GM19438 (cell line): ENCODE measurements around the gene OR4D1.

Experiments
- ATAC-seq: cut with Tn5 transposase; IDR thresholded peaks from one replicate; pipeline ENCODE4 v1.9.1; 2021; ENCODE audit warnings: low read depth; ENCODE audit not compliant: unreplicated experiment

The OR4D1 gene

GRCh38 chr17:58191241-58191896 is 43.2 kb downstream of the OR4D1 start:
- ATAC-seq, result no peak

DNA sequence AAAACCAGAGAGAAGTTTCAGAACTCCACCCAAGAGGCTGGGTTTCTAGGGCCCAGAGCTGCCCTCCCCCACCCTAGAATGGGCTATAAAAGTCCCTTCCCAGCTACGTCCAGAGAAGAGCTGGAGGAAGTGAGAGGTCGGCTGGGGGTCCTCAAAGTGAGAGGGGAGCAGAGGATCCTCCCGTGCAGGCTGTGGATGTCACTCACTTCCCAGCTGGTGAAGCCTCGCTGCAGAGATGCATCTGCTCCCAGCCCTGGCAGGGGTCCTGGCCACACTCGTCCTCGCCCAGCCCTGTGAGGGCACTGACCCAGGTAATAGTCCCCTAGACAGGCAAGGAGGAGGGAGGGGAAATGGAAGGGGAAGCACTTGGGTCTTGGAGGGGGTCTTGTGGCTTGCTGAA is 44.4 kb downstream of the OR4D1 start, which contains the start of gene EPX:
TSS of gene EPX (plus strand) at position 115 of the 400 bp plus-strand sequence. CDS start at position 236, 121 bp downstream.
- no peak for ATAC-seq

- no peak for ATAC-seq
Measured at GRCh38 chr17:58193641-58194255, 45.6 kb downstream of the OR4D1 start.

- no peak for ATAC-seq
Measured at GRCh38 chr17:58195518-58196123, 47.4 kb downstream of the OR4D1 start.

DNA sequence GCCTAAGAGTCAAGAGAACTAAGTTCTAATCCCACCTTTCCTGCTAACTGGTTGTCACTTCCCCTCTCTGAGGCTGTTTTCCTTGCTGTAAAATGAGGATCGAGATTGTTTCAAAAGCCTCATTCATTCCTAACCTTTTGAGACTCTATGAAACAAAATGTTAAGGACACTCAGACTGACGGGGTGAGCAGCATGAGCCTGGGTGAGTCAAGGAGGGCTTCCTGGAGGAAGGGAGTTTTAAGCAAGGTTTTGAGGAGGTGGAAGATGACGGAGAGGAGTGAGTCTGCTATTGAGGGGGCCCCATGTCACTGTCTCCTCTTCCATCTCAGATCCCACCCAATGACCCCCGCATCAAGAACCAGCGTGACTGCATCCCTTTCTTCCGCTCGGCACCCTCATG is 48.4 kb downstream of the OR4D1 start:
- no peak for ATAC-seq

DNA sequence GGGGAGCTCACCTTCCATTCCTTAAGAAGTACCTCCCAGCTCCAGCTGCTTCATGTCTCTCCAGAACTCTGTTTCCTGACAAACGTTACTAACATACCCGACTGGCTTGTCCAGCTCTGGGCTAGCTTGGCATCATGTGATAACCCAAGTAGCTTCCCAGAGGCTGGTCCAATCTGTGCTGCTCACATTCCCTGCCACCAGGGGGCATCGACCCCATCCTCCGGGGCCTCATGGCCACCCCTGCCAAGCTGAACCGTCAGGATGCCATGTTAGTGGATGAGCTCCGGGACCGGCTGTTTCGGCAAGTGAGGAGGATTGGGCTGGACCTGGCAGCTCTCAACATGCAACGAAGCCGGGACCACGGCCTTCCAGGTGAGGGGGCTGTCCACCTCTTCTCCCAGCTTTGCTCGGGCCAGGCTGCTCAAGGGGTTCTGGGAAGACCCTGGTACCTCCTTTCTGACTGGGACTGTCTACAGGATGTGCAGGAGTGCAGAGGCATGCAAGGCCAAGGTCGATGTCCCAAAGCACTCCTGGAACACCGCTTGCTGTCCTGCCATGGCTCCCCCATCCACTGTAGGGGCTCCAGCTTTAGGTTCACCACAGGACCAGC is 51.9 kb downstream of the OR4D1 start:
- ATAC-seq, result no peak

DNA sequence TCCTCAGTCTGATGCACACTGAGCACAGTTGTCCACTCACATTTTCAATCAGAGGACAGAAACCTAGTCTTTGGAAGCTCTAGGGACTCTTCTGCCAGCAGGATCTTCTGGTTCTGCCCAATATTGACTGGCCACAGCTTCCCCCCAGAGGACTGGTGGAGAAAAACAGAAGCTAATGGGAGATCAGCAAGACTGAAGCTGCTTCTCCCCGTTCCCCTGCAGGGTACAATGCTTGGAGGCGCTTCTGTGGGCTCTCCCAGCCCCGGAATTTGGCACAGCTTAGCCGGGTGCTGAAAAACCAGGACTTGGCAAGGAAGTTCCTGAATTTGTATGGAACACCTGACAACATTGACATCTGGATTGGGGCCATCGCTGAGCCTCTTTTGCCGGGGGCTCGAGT is 54.7 kb downstream of the OR4D1 start:
- ATAC-seq, result no peak

GRCh38 chr17:58204796-58205195 is 56.6 kb downstream of the OR4D1 start:
- ATAC-seq, result no peak

GRCh38 chr17:58205936-58206335 is 57.8 kb downstream of the OR4D1 start:
- ATAC-seq, result no peak

DNA sequence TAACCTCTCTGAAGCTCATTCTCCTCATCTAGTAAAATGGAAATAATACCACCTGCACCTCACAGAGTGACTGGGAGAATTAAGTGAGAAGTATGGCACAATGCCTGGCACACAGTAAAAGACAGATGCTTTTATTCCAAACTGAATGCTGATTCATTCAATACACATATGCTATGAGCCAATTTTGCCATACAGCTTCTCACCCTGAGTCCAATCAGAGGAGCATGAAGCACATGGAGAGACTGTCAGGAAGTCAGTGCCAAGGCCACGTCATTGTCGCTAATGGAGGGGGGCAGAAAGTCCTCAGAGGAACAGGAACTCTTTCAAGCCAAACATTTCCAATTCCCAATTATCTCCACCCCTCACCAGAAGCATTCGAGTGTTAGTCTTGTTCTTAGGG is 59.3 kb downstream of the OR4D1 start:
- no peak for ATAC-seq

DNA sequence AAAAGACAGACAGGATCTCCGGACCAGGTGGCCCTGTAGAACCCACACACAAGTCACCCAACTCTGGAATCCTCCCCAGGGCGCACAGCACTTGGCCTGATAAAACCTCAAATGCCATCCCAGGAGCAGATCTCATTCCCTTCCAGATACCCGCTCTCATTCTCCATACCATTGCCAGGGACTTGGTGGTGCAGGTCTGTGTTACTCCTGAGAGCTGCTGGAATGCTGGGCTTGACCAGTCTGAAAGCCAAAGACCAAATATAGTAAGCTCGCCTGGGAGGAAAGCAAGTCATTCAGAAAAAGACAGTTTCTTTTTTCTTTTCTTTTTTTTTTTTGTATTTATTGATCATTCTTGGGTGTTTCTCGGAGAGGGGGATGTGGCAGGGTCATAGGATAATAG is 60.2 kb downstream of the OR4D1 start:
- ATAC-seq, result no peak
